Mesenchymal stem cell (in vitro differentiated cells and primary cell): ENCODE measurements around the gene GDF2.

Experiments used
- DNase-seq: peaks from one replicate; pipeline ENCODE4 v3.0.0-alpha.2; 2013
- H2AFZ ChIP-seq: one replicate; pipeline ENCODE4 v1.6.1; 2013; ENCODE audit warnings: low read depth, mild to moderate bottlenecking, control low read depth, inconsistent platforms, low read length, moderate library complexity
- H2AK5ac ChIP-seq: 2 replicates; pipeline ENCODE4 v1.6.1; 2013; ENCODE audit warnings: low read length, moderate library complexity, mild to moderate bottlenecking, inconsistent platforms; ENCODE audit not compliant: severe bottlenecking
- H2BK120ac ChIP-seq: one replicate; pipeline ENCODE4 v1.6.1; 2013; ENCODE audit warnings: low read depth, mild to moderate bottlenecking, inconsistent platforms, low read length, moderate library complexity
- H2BK12ac ChIP-seq, 2 experiments: one replicate each; pipeline ENCODE4 v1.6.1; 2013; ENCODE audit warnings: inconsistent platforms in 2 of 2, low read length in 2 of 2, mild to moderate bottlenecking in 2 of 2, moderate library complexity in 2 of 2, control low read depth in 1 of 2
- H2BK15ac ChIP-seq: one replicate; pipeline ENCODE4 v1.6.1; 2013; ENCODE audit warnings: mild to moderate bottlenecking, low read depth, inconsistent platforms; ENCODE audit not compliant: poor library complexity, severe bottlenecking
- H2BK5ac ChIP-seq: 2 replicates; pipeline ENCODE4 v1.6.1; 2013; ENCODE audit warnings: low read depth, mild to moderate bottlenecking, low read length, control low read depth, inconsistent platforms; ENCODE audit not compliant: poor library complexity, severe bottlenecking
- H3K14ac ChIP-seq, 2 experiments: one replicate each; pipeline ENCODE4 v1.6.1; 2013; ENCODE audit warnings: inconsistent platforms in 2 of 2, low read length in 2 of 2, control low read depth in 1 of 2, mild to moderate bottlenecking in 1 of 2, moderate library complexity in 1 of 2
- H3K18ac ChIP-seq, 2 experiments: one replicate each; pipeline ENCODE4 v1.6.1; 2013; ENCODE audit warnings: inconsistent platforms in 2 of 2, low read length in 2 of 2, control low read depth in 1 of 2, low read depth in 1 of 2, mild to moderate bottlenecking in 1 of 2
- H3K23ac ChIP-seq, 2 experiments: one replicate each; pipeline ENCODE4 v1.6.1; 2013; ENCODE audit warnings: inconsistent platforms in 2 of 2, low read length in 2 of 2, mild to moderate bottlenecking in 2 of 2, moderate library complexity in 2 of 2, control low read depth in 1 of 2
- H3K27ac ChIP-seq: 2 replicates; pipeline ENCODE4 v1.5.1; 2013; ENCODE audit warnings: mild to moderate bottlenecking, moderate library complexity, low read length, control low read depth, inconsistent platforms; ENCODE audit not compliant: poor library complexity, severe bottlenecking
- H3K27me3 ChIP-seq, 2 experiments: 2 replicates each; pipeline versions ENCODE4 v1.6.1 to v1.7.0; 2013; ENCODE audit warnings: low read length in 2 of 2, mild to moderate bottlenecking in 2 of 2, moderate library complexity in 2 of 2, control low read depth in 1 of 2, inconsistent platforms in 1 of 2; ENCODE audit not compliant: control insufficient read depth in 1 of 2, insufficient read depth in 1 of 2
- H3K36me3 ChIP-seq, 2 experiments: 2 replicates each; pipeline versions ENCODE4 v1.6.1 to v1.7.0; 2013; ENCODE audit warnings: low read length in 2 of 2, control low read depth in 1 of 2, inconsistent platforms in 1 of 2, low read depth in 1 of 2, mild to moderate bottlenecking in 1 of 2; ENCODE audit not compliant: insufficient read depth in 2 of 2, control insufficient read depth in 1 of 2
- H3K4ac ChIP-seq, 2 experiments: one replicate each; pipeline ENCODE4 v1.6.1; 2013; ENCODE audit warnings: inconsistent platforms in 2 of 2, low read length in 2 of 2, mild to moderate bottlenecking in 2 of 2, moderate library complexity in 2 of 2, control low read depth in 1 of 2, low read depth in 1 of 2
- H3K4me1 ChIP-seq: 2 replicates; pipeline ENCODE4 v1.6.1; 2013; ENCODE audit warnings: low read depth, low read length, control low read depth; ENCODE audit not compliant: control insufficient read depth, insufficient read depth
- H3K4me2 ChIP-seq: 2 replicates; pipeline ENCODE4 v1.6.1; 2013; ENCODE audit warnings: low read length, mild to moderate bottlenecking, inconsistent platforms; ENCODE audit not compliant: poor library complexity, severe bottlenecking
- H3K4me3 ChIP-seq, 2 experiments: 2 replicates each; pipeline versions ENCODE4 v1.5.1 to v1.7.0; 2013; ENCODE audit warnings: low read length in 2 of 2, mild to moderate bottlenecking in 2 of 2, control low read depth in 1 of 2, low read depth in 1 of 2; ENCODE audit not compliant: insufficient read depth in 1 of 2
- H3K79me1 ChIP-seq: replicated peaks from 2 replicates; pipeline ENCODE4 v1.6.1; 2013; ENCODE audit warnings: mild to moderate bottlenecking, control low read depth, low read length, inconsistent platforms; ENCODE audit not compliant: poor library complexity, severe bottlenecking
- H3K9ac ChIP-seq: 2 replicates; pipeline ENCODE4 v1.7.0; 2013; ENCODE audit warnings: mild to moderate bottlenecking, low read length, moderate library complexity
- H3K9me3 ChIP-seq: 2 replicates; pipeline ENCODE4 v1.7.0; 2013; ENCODE audit warnings: mild to moderate bottlenecking, low read length; ENCODE audit not compliant: control insufficient read depth
- H4K8ac ChIP-seq: one replicate; pipeline ENCODE4 v1.6.1; 2013; ENCODE audit warnings: inconsistent platforms, mild to moderate bottlenecking, low read length, moderate library complexity
- H4K91ac ChIP-seq: one replicate; pipeline ENCODE4 v1.6.1; 2013; ENCODE audit warnings: mild to moderate bottlenecking, low read length, inconsistent platforms
- WGBS: methylation state at CpG from one replicate; pipeline ENCODE4 v1.1.7; 2013; ENCODE audit warnings: mixed read lengths; 5-methylcytosine and 5-hydroxymethylcytosine counted together

Gene GDF2

GRCh38 chr10:47348661-47349470, 26.6 kb downstream of the GDF2 start:
- H3K27ac ChIP-seq = no peak overlapping the region
- WGBS = 93% methylated on average over 36 of the region's 36 CpGs
- no peak overlapping the region for H2BK5ac ChIP-seq
- no peak for DNase-seq
- no peak overlapping the region for H3K18ac ChIP-seq
- no peak overlapping the region for H4K8ac ChIP-seq
- no peak overlapping the region for H3K14ac ChIP-seq
- no peaks in the 10 kb centered on the region for H3K36me3 ChIP-seq
- no peak overlapping the region for H3K4me2 ChIP-seq
- no peaks in the 10 kb centered on the region for H3K4me1 ChIP-seq
- no peaks in the 10 kb centered on the region for H3K79me1 ChIP-seq
- H3K9me3 ChIP-seq = no peaks in the 10 kb centered on the region
- no peak overlapping the region for H2BK15ac ChIP-seq
- H3K4ac ChIP-seq = no peak overlapping the region
- H2BK12ac ChIP-seq = no peak overlapping the region
- no peak overlapping the region for H2AFZ ChIP-seq
- no peak overlapping the region for H2AK5ac ChIP-seq
- H2BK120ac ChIP-seq = no peak overlapping the region
- no peak overlapping the region for H3K9ac ChIP-seq
- peaks cover 18 to 21% of the 10 kb centered on the region in 2 experiments for H3K27me3 ChIP-seq
- H3K4me3 ChIP-seq = no peak overlapping the region
- H3K23ac ChIP-seq = no peak overlapping the region
- no peak overlapping the region for H4K91ac ChIP-seq

- no peak overlapping the region for H3K4ac ChIP-seq
- H2AFZ ChIP-seq = no peak overlapping the region
- H4K8ac ChIP-seq = no peak overlapping the region
- H3K4me3 ChIP-seq = no peak overlapping the region
- H3K18ac ChIP-seq = no peak overlapping the region
- H2BK5ac ChIP-seq = no peak overlapping the region
- no peak overlapping the region for H2BK15ac ChIP-seq
- 95% methylated on average over 22 of the region's 22 CpGs for WGBS
- no peak overlapping the region for H2BK120ac ChIP-seq
- DNase-seq = no peak
- H3K23ac ChIP-seq = no peak overlapping the region
- H3K27me3 ChIP-seq = peaks cover 18 to 21% of the 10 kb centered on the region in 2 experiments
- no peak overlapping the region for H4K91ac ChIP-seq
- H3K36me3 ChIP-seq = no peaks in the 10 kb centered on the region
- no peaks in the 10 kb centered on the region for H3K4me1 ChIP-seq
- no peaks in the 10 kb centered on the region for H3K9me3 ChIP-seq
- H2AK5ac ChIP-seq = no peak overlapping the region
- no peak overlapping the region for H3K4me2 ChIP-seq
- peak overlapping the region in 1 of 2 experiments; percentile 26 for H3K14ac ChIP-seq
- H3K79me1 ChIP-seq = no peaks in the 10 kb centered on the region
- no peak overlapping the region for H3K27ac ChIP-seq
- no peak overlapping the region for H2BK12ac ChIP-seq
- H3K9ac ChIP-seq = no peak overlapping the region
Observed at GRCh38 chr10:47349516-47349915, 27.3 kb downstream of the GDF2 start.

- no peak overlapping the region for H3K9ac ChIP-seq
- H2BK12ac ChIP-seq = no peak overlapping the region
- H3K79me1 ChIP-seq = no peaks in the 10 kb centered on the region
- H3K36me3 ChIP-seq = no peaks in the 10 kb centered on the region
- H2BK15ac ChIP-seq = no peak overlapping the region
- no peaks in the 10 kb centered on the region for H3K9me3 ChIP-seq
- no peak overlapping the region for H3K4ac ChIP-seq
- H2BK120ac ChIP-seq = no peak overlapping the region
- no peak overlapping the region for H3K4me2 ChIP-seq
- peak overlapping the region in 1 of 2 experiments; percentile 26 for H3K14ac ChIP-seq
- 93% methylated on average over 31 of the region's 31 CpGs for WGBS
- H2BK5ac ChIP-seq = no peak overlapping the region
- H2AK5ac ChIP-seq = no peak overlapping the region
- H3K4me1 ChIP-seq = no peaks in the 10 kb centered on the region
- H3K18ac ChIP-seq = no peak overlapping the region
- no peak overlapping the region for H3K4me3 ChIP-seq
- H4K91ac ChIP-seq = no peak overlapping the region
- H2AFZ ChIP-seq = no peak overlapping the region
- peaks cover 18 to 19% of the 10 kb centered on the region in 2 experiments for H3K27me3 ChIP-seq
- H3K23ac ChIP-seq = no peak overlapping the region
- H4K8ac ChIP-seq = no peak overlapping the region
- H3K27ac ChIP-seq = no peak overlapping the region
- DNase-seq = no peak
Observed at GRCh38 chr10:47349941-47350371, 27.7 kb downstream of the GDF2 start.

- Histone ChIP-seq H2AFZ (no peak overlapping the region), H2BK12ac (no peak overlapping the region), H3K4me3 (no peak overlapping the region), H2BK15ac (no peak overlapping the region), H3K9ac (no peak overlapping the region), H3K4me1 (no peaks in the 10 kb centered on the region), H3K27me3 (peaks cover 15 to 17% of the 10 kb centered on the region in 2 experiments), H3K14ac (no peak overlapping the region), H3K23ac (no peak overlapping the region), H2BK5ac (no peak overlapping the region), H4K91ac (no peak overlapping the region), H3K18ac (no peak overlapping the region), H3K79me1 (no peaks in the 10 kb centered on the region), H3K36me3 (no peaks in the 10 kb centered on the region), H3K4ac (no peak overlapping the region), H3K27ac (no peak overlapping the region), H4K8ac (no peak overlapping the region), H3K4me2 (no peak overlapping the region), H3K9me3 (no peaks in the 10 kb centered on the region), H2BK120ac (no peak overlapping the region), H2AK5ac (no peak overlapping the region)
- 92% methylated on average over 39 of the region's 39 CpGs for WGBS
- DNase-seq = no peak
Observed at GRCh38 chr10:47350671-47351640, 28.7 kb downstream of the GDF2 start.
